HepG2 (cell line): ENCODE results near the gene NSMCE1. TPM values are rescaled to one million over a fixed set of nuclear protein-coding genes. Genes with fewer than 3 reads are reported as not detected.

Experiments
- ADNP ChIP-seq: sonication (generic); formaldehyde crosslinking; IDR thresholded peaks from 2 replicates; pipeline ENCODE4 v1.4.0; 2020; ENCODE audit warnings: missing genetic modification reagents
- ATF1 ChIP-seq: IDR thresholded peaks from 2 replicates; pipeline ENCODE4 v1.6.1; 2016; ENCODE audit warnings: mild to moderate bottlenecking, control low read depth
- HDAC2 ChIP-seq: sonication (generic); formaldehyde crosslinking; IDR thresholded peaks from 2 replicates; pipeline ENCODE4 v1.4.0; 2020; ENCODE audit warnings: missing genetic modification reagents
- HOXA5 ChIP-seq: sonication (generic); formaldehyde crosslinking; IDR thresholded peaks from 2 replicates; pipeline ENCODE4 v1.4.0; 2020; ENCODE audit warnings: missing genetic modification reagents
- KMT2B ChIP-seq: IDR thresholded peaks from 2 replicates; pipeline ENCODE4 v1.6.1; 2016; ENCODE audit warnings: missing genetic modification reagents, missing compliant biosample characterization
- MIER3 ChIP-seq: IDR thresholded peaks from 2 replicates; pipeline ENCODE4 v1.6.1; 2016; ENCODE audit warnings: missing compliant biosample characterization, borderline replicate concordance
- NBN ChIP-seq: fragments of 450-650 bp; conservative IDR thresholded peaks from 2 replicates; pipeline ENCODE4 v1.6.1; 2017
- NFATC3 ChIP-seq: sonication (generic); formaldehyde crosslinking; IDR thresholded peaks from 2 replicates; pipeline ENCODE4 v1.5.1; 2020; ENCODE audit warnings: mild to moderate bottlenecking, missing genetic modification reagents
- NFYB ChIP-seq: sonication (generic); formaldehyde crosslinking; IDR thresholded peaks from 2 replicates; pipeline ENCODE4 v1.4.0; 2020; ENCODE audit warnings: missing genetic modification reagents
- PAX8 ChIP-seq: sonication (generic); formaldehyde crosslinking; IDR thresholded peaks from 2 replicates; pipeline ENCODE4 v1.8.0; 2022; ENCODE audit warnings: mild to moderate bottlenecking, missing genetic modification reagents, borderline replicate concordance
- REXO4 ChIP-seq: sonication (generic); formaldehyde crosslinking; IDR thresholded peaks from 2 replicates; pipeline ENCODE4 v1.8.0; 2022; ENCODE audit warnings: missing genetic modification reagents, mild to moderate bottlenecking, borderline replicate concordance
- SOX5 ChIP-seq: IDR thresholded peaks from 2 replicates; pipeline ENCODE4 v1.6.1; 2016; ENCODE audit warnings: borderline replicate concordance
- SP140L ChIP-seq: sonication (generic); formaldehyde crosslinking; IDR thresholded peaks from 2 replicates; pipeline ENCODE4 v1.4.0; 2020; ENCODE audit warnings: missing genetic modification reagents, borderline replicate concordance
- ZNF205 ChIP-seq: IDR thresholded peaks from 2 replicates; pipeline ENCODE4 v1.6.1; 2018; ENCODE audit warnings: missing biosample characterization, missing genetic modification reagents
- ZNF207 ChIP-seq: fragments of 450-650 bp; IDR thresholded peaks from 2 replicates; pipeline ENCODE4 v1.6.1; 2016; ENCODE audit warnings: antibody characterized with exemption, borderline replicate concordance
- ZNF24 ChIP-seq: fragments of 450-650 bp; IDR thresholded peaks from 2 replicates; pipeline ENCODE4 v1.6.1; 2017; ENCODE audit warnings: antibody characterized with exemption, mild to moderate bottlenecking
- ZNF251 ChIP-seq: sonication (generic); formaldehyde crosslinking; IDR thresholded peaks from 2 replicates; pipeline ENCODE4 v1.9.0; 2021; ENCODE audit warnings: mild to moderate bottlenecking, missing genetic modification reagents
- ZNF274 ChIP-seq: sonication (generic); formaldehyde crosslinking; IDR thresholded peaks from 2 replicates; pipeline ENCODE4 v1.5.1; 2020; ENCODE audit warnings: mild to moderate bottlenecking, missing genetic modification reagents
- ZNF552 ChIP-seq: sonication (generic); formaldehyde crosslinking; IDR thresholded peaks from 2 replicates; pipeline ENCODE4 v1.9.0; 2022; ENCODE audit warnings: missing genetic modification reagents, mild to moderate bottlenecking, borderline replicate concordance
- ZNF605 ChIP-seq: sonication (generic); formaldehyde crosslinking; IDR thresholded peaks from 2 replicates; pipeline ENCODE4 v1.8.0; 2022; ENCODE audit warnings: mild to moderate bottlenecking, missing genetic modification reagents
- ZNF670 ChIP-seq: sonication (generic); formaldehyde crosslinking; IDR thresholded peaks from 2 replicates; pipeline ENCODE4 v1.8.0; 2022; ENCODE audit warnings: mild to moderate bottlenecking, missing genetic modification reagents, borderline replicate concordance
- ZNF780A ChIP-seq: sonication (generic); formaldehyde crosslinking; IDR thresholded peaks from 2 replicates; pipeline ENCODE4 v1.8.0; 2022; ENCODE audit warnings: mild to moderate bottlenecking, missing genetic modification reagents, moderate library complexity
- ZNF850 ChIP-seq: sonication (generic); formaldehyde crosslinking; conservative IDR thresholded peaks from 2 replicates; pipeline ENCODE4 v1.9.0; 2021; ENCODE audit warnings: mild to moderate bottlenecking, missing genetic modification reagents
- ZSCAN22 ChIP-seq: sonication (generic); formaldehyde crosslinking; IDR thresholded peaks from 2 replicates; pipeline ENCODE4 v1.4.0; 2020; ENCODE audit warnings: mild to moderate bottlenecking, missing genetic modification reagents
- polyA plus RNA-seq, 8 experiments: library from polyadenylated mRNA; depleted of rRNA in 3 of 8; stranded (reverse) in 7 of 8; unstranded in 1 of 8; fragments of >200 nt; fragmentation: Illumina TruSeq in 4 of 8; extraction: Trizol in 4 of 8; gene quantifications; 2 replicates each; pipeline versions ENCODE4 v1.2.1 to v1.2.3, GENCODE V29; 2011 to 2016; ENCODE audit warnings: low read depth in 4 of 8, missing spikeins in 1 of 8, mixed read lengths in 1 of 8; ENCODE audit not compliant: insufficient read depth in 1 of 8
- total RNA-seq, 5 experiments: library from RNA; depleted of rRNA; stranded (reverse); fragments of >200 nt; fragmentation: Illumina TruSeq; extraction: Trizol; gene quantifications; 2 replicates each; pipeline ENCODE4 v1.2.3, GENCODE V29; 2016; ENCODE audit warnings: low read depth in 1 of 5
- TF ChIP-seq, protein P1 (sequence below): IDR thresholded peaks from 2 replicates; pipeline ENCODE4 v1.6.1; 2016; ENCODE audit warnings: missing genetic modification reagents, missing compliant biosample characterization
- TF ChIP-seq, protein P2 (sequence below): sonication (generic); formaldehyde crosslinking; IDR thresholded peaks from 2 replicates; pipeline ENCODE4 v1.9.0; 2021; ENCODE audit warnings: missing genetic modification reagents, mild to moderate bottlenecking, borderline replicate concordance
- TF ChIP-seq, protein P3 (sequence below): IDR thresholded peaks from 2 replicates; pipeline ENCODE4 v1.6.1; 2016; ENCODE audit warnings: mild to moderate bottlenecking, missing biosample characterization, missing genetic modification reagents
- TF ChIP-seq, protein P4 (sequence below): sonication (generic); formaldehyde crosslinking; IDR thresholded peaks from 2 replicates; pipeline ENCODE4 v1.8.1; 2023; ENCODE audit warnings: mild to moderate bottlenecking, missing genetic modification reagents, borderline replicate concordance
- TF ChIP-seq, protein P5 (sequence below): sonication (generic); formaldehyde crosslinking; IDR thresholded peaks from 2 replicates; pipeline ENCODE4 v1.5.0; 2020; ENCODE audit warnings: mild to moderate bottlenecking, missing genetic modification reagents

NSMCE1 gene
- total and polyA plus RNA-seq, 2 of the 13 experiments (the other 11 are each of a cell fraction or from before 2014, with no cell fraction given) = 42.7 to 52.9 TPM

DNA sequence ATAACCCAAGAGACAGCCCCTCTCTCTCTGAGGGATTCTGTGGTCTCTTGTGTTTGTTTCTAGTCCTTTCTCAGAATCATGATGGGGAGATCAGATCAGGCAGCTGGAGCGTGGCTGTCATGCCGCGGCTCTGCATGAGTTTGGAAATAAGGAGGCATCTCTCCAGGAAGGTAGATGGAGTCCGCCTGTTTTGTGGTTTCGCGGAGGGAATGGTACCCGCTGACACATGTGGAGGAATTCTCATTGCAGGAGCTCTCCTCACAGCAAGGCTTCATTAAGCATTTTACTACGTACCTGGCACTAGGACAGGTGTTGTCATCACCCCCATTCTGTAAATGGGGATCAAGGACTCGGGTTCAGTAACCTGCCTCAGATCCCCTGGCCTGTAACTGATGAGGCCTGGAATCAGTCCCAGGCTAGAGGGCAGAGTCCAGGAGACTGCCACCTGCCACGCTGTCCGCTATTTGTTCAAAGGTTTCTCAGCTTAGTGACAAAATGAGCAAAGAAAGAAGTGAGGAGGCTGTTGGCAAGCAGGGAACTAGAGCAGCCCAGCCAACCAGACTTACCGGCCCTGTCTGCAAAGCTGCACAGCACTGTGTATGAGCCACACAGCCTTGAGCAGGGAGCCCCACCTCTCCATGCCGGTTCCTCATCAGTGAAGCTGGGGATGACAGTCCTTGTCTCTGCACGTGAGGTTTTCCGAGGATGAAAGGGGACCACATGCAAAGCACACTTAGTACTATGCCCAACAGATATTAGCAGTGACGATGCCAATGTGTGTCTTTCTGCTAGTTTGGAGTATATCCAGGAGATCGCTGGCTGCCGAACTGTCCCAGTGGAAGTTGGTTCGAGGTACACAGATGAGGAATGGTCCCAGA lies 54.2 kb downstream of the NSMCE1 start (continued):
- TF ChIP-seq, protein P1, sequence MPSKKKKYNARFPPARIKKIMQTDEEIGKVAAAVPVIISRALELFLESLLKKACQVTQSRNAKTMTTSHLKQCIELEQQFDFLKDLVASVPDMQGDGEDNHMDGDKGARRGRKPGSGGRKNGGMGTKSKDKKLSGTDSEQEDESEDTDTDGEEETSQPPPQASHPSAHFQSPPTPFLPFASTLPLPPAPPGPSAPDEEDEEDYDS = no peak
- TF ChIP-seq ZNF850 (CRISPR knock-in tag) (no peak), REXO4 (CRISPR knock-in tag) (no peak), ZNF780A (CRISPR knock-in tag) (no peak), MIER3 (CRISPR knock-in tag) (0 out of 2 replicates have a peak, but pooled peaks have one; percentile 16), ZNF207 (no peak), HDAC2 (CRISPR knock-in tag) (peak; percentile 24; the same call in 1 of the 2 replicates), SOX5 (CRISPR knock-in tag) (peak; percentile 40; the same call in 1 of the 2 replicates), HOXA5 (no peak), NFYB (CRISPR knock-in tag) (no peak), ADNP (no peak), ZNF251 (CRISPR knock-in tag) (0 out of 2 replicates have a peak, but pooled peaks have one; percentile 50), ZNF205 (CRISPR knock-in tag) (peak; percentile 42; the same call in 1 of the 2 replicates), KMT2B (CRISPR knock-in tag) (no peak), ZNF24 (no peak), ZNF274 (CRISPR knock-in tag) (no peak; the same call in 1 of the 2 replicates), ZNF605 (peak; percentile 43; the same call in 1 of the 2 replicates), PAX8 (CRISPR knock-in tag) (no peak), ZNF552 (CRISPR knock-in tag) (no peak), NFATC3 (CRISPR knock-in tag) (no peak), SP140L (CRISPR knock-in tag) (no peak), ATF1 (CRISPR knock-in tag) (no peak), ZSCAN22 (no peak), ZNF670 (CRISPR knock-in tag) (0 out of 2 replicates have a peak, but pooled peaks have one; percentile 52), NBN (no peak)
- TF ChIP-seq, protein P2, sequence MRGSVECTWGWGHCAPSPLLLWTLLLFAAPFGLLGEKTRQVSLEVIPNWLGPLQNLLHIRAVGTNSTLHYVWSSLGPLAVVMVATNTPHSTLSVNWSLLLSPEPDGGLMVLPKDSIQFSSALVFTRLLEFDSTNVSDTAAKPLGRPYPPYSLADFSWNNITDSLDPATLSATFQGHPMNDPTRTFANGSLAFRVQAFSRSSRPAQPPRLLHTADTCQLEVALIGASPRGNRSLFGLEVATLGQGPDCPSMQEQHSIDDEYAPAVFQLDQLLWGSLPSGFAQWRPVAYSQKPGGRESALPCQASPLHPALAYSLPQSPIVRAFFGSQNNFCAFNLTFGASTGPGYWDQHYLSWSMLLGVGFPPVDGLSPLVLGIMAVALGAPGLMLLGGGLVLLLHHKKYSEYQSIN = no peak
- TF ChIP-seq, protein P3, sequence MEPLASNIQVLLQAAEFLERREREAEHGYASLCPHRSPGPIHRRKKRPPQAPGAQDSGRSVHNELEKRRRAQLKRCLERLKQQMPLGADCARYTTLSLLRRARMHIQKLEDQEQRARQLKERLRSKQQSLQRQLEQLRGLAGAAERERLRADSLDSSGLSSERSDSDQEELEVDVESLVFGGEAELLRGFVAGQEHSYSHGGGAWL = 0 out of 2 replicates have a peak, but pooled peaks have one; percentile 2
- TF ChIP-seq, protein P4, sequence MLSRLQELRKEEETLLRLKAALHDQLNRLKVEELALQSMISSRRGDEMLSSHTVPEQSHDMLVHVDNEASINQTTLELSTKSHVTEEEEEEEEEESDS (CRISPR knock-in tag) = no peak
- TF ChIP-seq, protein P5, sequence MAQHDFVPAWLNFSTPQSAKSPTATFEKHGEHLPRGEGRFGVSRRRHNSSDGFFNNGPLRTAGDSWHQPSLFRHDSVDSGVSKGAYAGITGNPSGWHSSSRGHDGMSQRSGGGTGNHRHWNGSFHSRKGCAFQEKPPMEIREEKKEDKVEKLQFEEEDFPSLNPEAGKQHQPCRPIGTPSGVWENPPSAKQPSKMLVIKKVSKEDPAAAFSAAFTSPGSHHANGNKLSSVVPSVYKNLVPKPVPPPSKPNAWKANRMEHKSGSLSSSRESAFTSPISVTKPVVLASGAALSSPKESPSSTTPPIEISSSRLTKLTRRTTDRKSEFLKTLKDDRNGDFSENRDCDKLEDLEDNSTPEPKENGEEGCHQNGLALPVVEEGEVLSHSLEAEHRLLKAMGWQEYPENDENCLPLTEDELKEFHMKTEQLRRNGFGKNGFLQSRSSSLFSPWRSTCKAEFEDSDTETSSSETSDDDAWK (CRISPR knock-in tag) = no peak
